B cell (primary cell): ENCODE results near the gene SELENOH.

ENCODE experiments used
- CTCF ChIP-seq: fragments of 200-600 bp; IDR thresholded peaks from one replicate; pipeline ENCODE4 v1.8.0; 2022; ENCODE audit warnings: antibody characterized with exemption, mild to moderate bottlenecking
- EZH2 ChIP-seq: IDR thresholded peaks from 2 replicates; pipeline ENCODE4 v1.6.1; 2012; ENCODE audit warnings: borderline replicate concordance, low read depth, mild to moderate bottlenecking, moderate library complexity, low read length; ENCODE audit not compliant: insufficient read depth, poor library complexity, severe bottlenecking

GRCh38 chr11:57787920-57788702 is 46.8 kb downstream of the SELENOH start:
- no peak for TF ChIP-seq CTCF
- TF ChIP-seq EZH2, result no peak
